RCC 7860 (cell line): Measurements from ENCODE around the gene GTF2B.
A peak's percentile ranks its signal among the peaks of the same experiment; 100 is the strongest.
"Not testable (repeated sequence)": the region's sequence is repeated elsewhere in the genome, so short reads cannot be mapped to it uniquely, and the experiment has no call there.

Experiments used
- DNase-seq: peaks from one replicate; pipeline ENCODE4 v3.0.0-alpha.2; 2015; ENCODE audit warnings: low spot score
- FAIRE-seq: peaks from 2 replicates; lab custom pipeline; 2012; peaks lifted over from hg19 to GRCh38; lab: Jason Lieb, UNC

Gene GTF2B

GRCh38 chr1:88891318-88891950, at the start of gene GTF2B:
Gene GTF2B, minus strand, starts transcription at chr1:88891567. Its CDS starts 68 bp downstream, at chr1:88891499.
- peak; percentile 57 for FAIRE-seq
- DNase-seq = peak; percentile 91

- FAIRE-seq, DNase-seq: not testable (repeated sequence)
Observed at GRCh38 chr1:88938528-88938927, 47.2 kb upstream of the GTF2B start.

- no peak for FAIRE-seq
Observed at GRCh38 chr1:88936760-88937342, 45.5 kb upstream of the GTF2B start.

GRCh38 chr1:88936223-88936523, 44.8 kb upstream of the GTF2B start:
- DNase-seq = no peak
- no peak for FAIRE-seq

More at GRCh38 chr1:88936760-88937342, 45.5 kb upstream of the GTF2B start:
- no peak for DNase-seq

GRCh38 chr1:88935522-88936222, 44.3 kb upstream of the GTF2B start:
- DNase-seq (peak; percentile 63), FAIRE-seq (peak; percentile 77)

- not testable (repeated sequence) for FAIRE-seq, DNase-seq
Observed at GRCh38 chr1:88930176-88930575, 38.8 kb upstream of the GTF2B start.

GRCh38 chr1:88923224-88923623, 31.9 kb upstream of the GTF2B start:
- no peak for FAIRE-seq
- no peak for DNase-seq

GRCh38 chr1:88922214-88922613, 30.8 kb upstream of the GTF2B start:
- no peak for FAIRE-seq
- DNase-seq = no peak

GRCh38 chr1:88920845-88921244, 29.5 kb upstream of the GTF2B start:
- FAIRE-seq = no peak
- DNase-seq = no peak

- DNase-seq (no peak), FAIRE-seq (no peak)
Observed at GRCh38 chr1:88917321-88918025, 26.1 kb upstream of the GTF2B start.

GRCh38 chr1:88916883-88917282, 25.5 kb upstream of the GTF2B start:
- FAIRE-seq = no peak
- no peak for DNase-seq

- not testable (repeated sequence) for FAIRE-seq, DNase-seq
Observed at GRCh38 chr1:88911800-88912199, 20.4 kb upstream of the GTF2B start.

GRCh38 chr1:88911161-88911560, 19.8 kb upstream of the GTF2B start:
- FAIRE-seq = no peak
- no peak for DNase-seq

GRCh38 chr1:88910401-88910800, 19.0 kb upstream of the GTF2B start:
- DNase-seq = no peak
- FAIRE-seq = no peak

GRCh38 chr1:88900883-88901282, 9.5 kb upstream of the GTF2B start:
- DNase-seq (no peak), FAIRE-seq (no peak)

GRCh38 chr1:88897070-88897730, 5.8 kb upstream of the GTF2B start:
- no peak for DNase-seq
- no peak for FAIRE-seq

GRCh38 chr1:88892357-88892877, 1.1 kb upstream of the GTF2B start:
- FAIRE-seq = no peak
- DNase-seq = peak; percentile 22

GRCh38 chr1:88891951-88892340, 579 bp upstream of the GTF2B start:
- DNase-seq (no peak), FAIRE-seq (no peak)

GRCh38 chr1:88890791-88891317, 513 bp downstream of the GTF2B start:
- DNase-seq = no peak
- FAIRE-seq = no peak

GRCh38 chr1:88890131-88890530, 1.2 kb downstream of the GTF2B start:
- FAIRE-seq = no peak
- DNase-seq = no peak

- FAIRE-seq (no peak), DNase-seq (no peak)
Observed at GRCh38 chr1:88888750-88889149, 2.6 kb downstream of the GTF2B start.
